Central memory CD8-positive, alpha-beta T cell (primary cell): ENCODE results near the gene WIPF1.

Experiments
- ATAC-seq: fragments of 150-1000 bp; cut with Tn5 transposase; replicated peaks from 2 replicates; pipeline ENCODE4 v1.10.0; 2022; ENCODE audit warnings: mild to moderate bottlenecking, moderate FRiP score, moderate number of reproducible peaks; ENCODE audit not compliant: poor library complexity, severe bottlenecking; ENCODE audit errors: extremely low read depth
- DNase-seq, 2 donors: peaks; one replicate each; pipeline ENCODE4 v3.0.0; 2021; ENCODE audit warnings: low spot score in 2 of 2
- H3K27ac Mint-ChIP-seq: one replicate; pipeline ENCODE4 v1.8.0; 2022; ENCODE audit warnings: low read depth, mild to moderate bottlenecking, moderate library complexity, mixed read lengths
- H3K27me3 Mint-ChIP-seq: one replicate; pipeline ENCODE4 v1.8.0; 2022; ENCODE audit warnings: mixed read lengths
- H3K36me3 Mint-ChIP-seq: one replicate; pipeline ENCODE4 v1.8.0; 2022; ENCODE audit warnings: mild to moderate bottlenecking, moderate library complexity, mixed read lengths; ENCODE audit not compliant: insufficient read depth
- H3K4me1 Mint-ChIP-seq: one replicate; pipeline ENCODE4 v1.8.0; 2022; ENCODE audit warnings: mixed read lengths
- H3K4me3 Mint-ChIP-seq: one replicate; pipeline ENCODE4 v1.8.0; 2022; ENCODE audit warnings: mild to moderate bottlenecking, moderate library complexity, mixed read lengths
- H3K9me3 Mint-ChIP-seq: one replicate; pipeline ENCODE4 v1.8.0; 2022; ENCODE audit warnings: mixed read lengths

The WIPF1 gene

GRCh38 chr2:174615871-174616436, 18.4 kb upstream of the WIPF1 start:
- peaks cover 22% of the 10 kb centered on the region for H3K36me3 Mint-ChIP-seq

GRCh38 chr2:174614261-174614660, 16.7 kb upstream of the WIPF1 start:
- DNase-seq: no peak

More at GRCh38 chr2:174615871-174616436, 18.4 kb upstream of the WIPF1 start:
- Mint-ChIP-seq H3K27me3 (no peaks in the 10 kb centered on the region), H3K4me3 (no peak overlapping the region), H3K4me1 (peaks cover 80% of the 10 kb centered on the region), H3K9me3 (no peaks in the 10 kb centered on the region), H3K27ac (peak overlapping the region; percentile 52)
- ATAC-seq (peak; percentile 58), DNase-seq (no peak)

GRCh38 chr2:174613531-174613930, 15.9 kb upstream of the WIPF1 start:
- Mint-ChIP-seq H3K27ac (peak overlapping the region; percentile 74), H3K4me3 (no peak overlapping the region), H3K4me1 (peaks cover 85% of the 10 kb centered on the region), H3K36me3 (peaks cover 23% of the 10 kb centered on the region), H3K9me3 (no peaks in the 10 kb centered on the region), H3K27me3 (no peaks in the 10 kb centered on the region)
- DNase-seq: no peak
- ATAC-seq: no peak

More at GRCh38 chr2:174614261-174614660, 16.7 kb upstream of the WIPF1 start:
- H3K4me3 Mint-ChIP-seq: no peak overlapping the region
- no peak for ATAC-seq
- H3K27me3 Mint-ChIP-seq: no peaks in the 10 kb centered on the region
- peaks cover 23% of the 10 kb centered on the region for H3K36me3 Mint-ChIP-seq
- H3K27ac Mint-ChIP-seq: peak overlapping the region; percentile 74
- peaks cover 85% of the 10 kb centered on the region for H3K4me1 Mint-ChIP-seq
- no peaks in the 10 kb centered on the region for H3K9me3 Mint-ChIP-seq

- H3K27ac Mint-ChIP-seq: peak overlapping the region; percentile 74
- H3K27me3 Mint-ChIP-seq: no peaks in the 10 kb centered on the region
- no peak for ATAC-seq
- H3K4me1 Mint-ChIP-seq: peaks cover 85% of the 10 kb centered on the region
- H3K9me3 Mint-ChIP-seq: no peaks in the 10 kb centered on the region
- peaks cover 23% of the 10 kb centered on the region for H3K36me3 Mint-ChIP-seq
- H3K4me3 Mint-ChIP-seq: no peak overlapping the region
- DNase-seq: no peak
These were observed 15.4 kb upstream of the WIPF1 start for GRCh38 chr2:174612970-174613369.

GRCh38 chr2:174611854-174612253, 14.2 kb upstream of the WIPF1 start:
- no peak for ATAC-seq
- Mint-ChIP-seq H3K27me3 (no peaks in the 10 kb centered on the region), H3K36me3 (peaks cover 24% of the 10 kb centered on the region), H3K27ac (peak overlapping the region; percentile 95), H3K4me1 (peaks cover 83% of the 10 kb centered on the region), H3K4me3 (no peak overlapping the region), H3K9me3 (no peaks in the 10 kb centered on the region)
- no peak for DNase-seq

- H3K36me3 Mint-ChIP-seq: peaks cover 26% of the 10 kb centered on the region
- H3K27ac Mint-ChIP-seq: peak overlapping the region; percentile 95
- H3K4me1 Mint-ChIP-seq: peaks cover 88% of the 10 kb centered on the region
- H3K9me3 Mint-ChIP-seq: no peaks in the 10 kb centered on the region
- H3K27me3 Mint-ChIP-seq: no peaks in the 10 kb centered on the region
- H3K4me3 Mint-ChIP-seq: peak overlapping the region; percentile 18
- DNase-seq: no peak
- ATAC-seq: no peak
These were observed 13.4 kb upstream of the WIPF1 start for GRCh38 chr2:174611006-174611405.

GRCh38 chr2:174610243-174610995, 12.8 kb upstream of the WIPF1 start:
- peaks cover 26% of the 10 kb centered on the region for H3K36me3 Mint-ChIP-seq

GRCh38 chr2:174609261-174609660, 11.7 kb upstream of the WIPF1 start:
- Mint-ChIP-seq H3K27me3 (no peaks in the 10 kb centered on the region), H3K27ac (no peak overlapping the region), H3K36me3 (peaks cover 26% of the 10 kb centered on the region), H3K4me3 (no peak overlapping the region), H3K4me1 (peaks cover 81% of the 10 kb centered on the region), H3K9me3 (no peaks in the 10 kb centered on the region)
- no peak for ATAC-seq
- DNase-seq: no peak

More at GRCh38 chr2:174610243-174610995, 12.8 kb upstream of the WIPF1 start:
- Mint-ChIP-seq H3K27ac (peak overlapping the region; percentile 95), H3K9me3 (no peaks in the 10 kb centered on the region), H3K27me3 (no peaks in the 10 kb centered on the region), H3K4me3 (peak overlapping the region; percentile 18), H3K4me1 (peaks cover 87% of the 10 kb centered on the region)
- no peak for ATAC-seq
- no peak for DNase-seq

GRCh38 chr2:174608866-174609214, 11.2 kb upstream of the WIPF1 start:
- DNase-seq (no peak), ATAC-seq (no peak)
- Mint-ChIP-seq H3K27ac (no peak overlapping the region), H3K27me3 (no peaks in the 10 kb centered on the region), H3K4me3 (no peak overlapping the region), H3K36me3 (peaks cover 22% of the 10 kb centered on the region), H3K4me1 (peaks cover 77% of the 10 kb centered on the region), H3K9me3 (no peaks in the 10 kb centered on the region)

- Mint-ChIP-seq H3K27ac (peak overlapping the region; percentile 85), H3K36me3 (peaks cover 23% of the 10 kb centered on the region), H3K9me3 (no peaks in the 10 kb centered on the region), H3K27me3 (no peaks in the 10 kb centered on the region), H3K4me1 (peaks cover 76% of the 10 kb centered on the region), H3K4me3 (peak overlapping the region; percentile 37)
- DNase-seq: no peak
- ATAC-seq: peak; percentile 71
These were observed 10.6 kb upstream of the WIPF1 start for GRCh38 chr2:174607989-174608865.

GRCh38 chr2:174607584-174607983, 10.0 kb upstream of the WIPF1 start:
- no peak for ATAC-seq
- Mint-ChIP-seq H3K4me3 (peak overlapping the region; percentile 37), H3K27me3 (no peaks in the 10 kb centered on the region), H3K4me1 (peaks cover 79% of the 10 kb centered on the region), H3K36me3 (peaks cover 22% of the 10 kb centered on the region), H3K9me3 (no peaks in the 10 kb centered on the region), H3K27ac (peak overlapping the region; percentile 85)
- no peak for DNase-seq

GRCh38 chr2:174606336-174606735, 8.7 kb upstream of the WIPF1 start:
- H3K27me3 Mint-ChIP-seq: no peaks in the 10 kb centered on the region
- ATAC-seq (peak; percentile 65), DNase-seq (no peak)
- H3K4me3 Mint-ChIP-seq: peak overlapping the region; percentile 44
- H3K4me1 Mint-ChIP-seq: peaks cover 76% of the 10 kb centered on the region
- H3K9me3 Mint-ChIP-seq: no peaks in the 10 kb centered on the region
- H3K27ac Mint-ChIP-seq: peak overlapping the region; percentile 85
- H3K36me3 Mint-ChIP-seq: peaks cover 24% of the 10 kb centered on the region
